HG03066 (cell line): ENCODE measurements around the gene ARAP2.

ENCODE experiments used
- ATAC-seq: cut with Tn5 transposase; IDR thresholded peaks from one replicate; pipeline ENCODE4 v1.9.1; 2021; ENCODE audit warnings: low read depth; ENCODE audit not compliant: unreplicated experiment

Gene ARAP2

GRCh38 chr4:36224972-36225903, 19.1 kb downstream of the ARAP2 start:
- no peak for ATAC-seq

GRCh38 chr4:36222702-36223101, 21.6 kb downstream of the ARAP2 start:
- no peak for ATAC-seq

DNA sequence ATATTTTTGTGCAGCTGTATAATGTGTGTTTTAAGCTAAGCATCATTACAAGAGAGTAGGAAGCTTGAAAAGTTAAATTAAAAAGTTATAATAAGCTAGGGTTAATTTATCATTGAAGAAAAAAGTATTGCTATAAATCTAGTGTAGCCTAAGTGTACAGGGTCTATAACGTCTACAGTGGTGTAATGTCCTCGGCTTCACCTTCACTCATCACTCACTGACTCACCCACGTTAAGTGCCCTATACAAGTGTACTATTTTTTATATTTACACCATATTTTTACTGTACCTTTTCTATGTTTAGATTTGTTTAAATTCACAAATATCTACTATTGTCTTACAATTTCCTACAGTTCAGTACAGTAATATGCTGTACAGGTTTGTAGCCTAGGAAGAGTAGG, 23.5 kb downstream of the ARAP2 start:
- ATAC-seq, result no peak

DNA sequence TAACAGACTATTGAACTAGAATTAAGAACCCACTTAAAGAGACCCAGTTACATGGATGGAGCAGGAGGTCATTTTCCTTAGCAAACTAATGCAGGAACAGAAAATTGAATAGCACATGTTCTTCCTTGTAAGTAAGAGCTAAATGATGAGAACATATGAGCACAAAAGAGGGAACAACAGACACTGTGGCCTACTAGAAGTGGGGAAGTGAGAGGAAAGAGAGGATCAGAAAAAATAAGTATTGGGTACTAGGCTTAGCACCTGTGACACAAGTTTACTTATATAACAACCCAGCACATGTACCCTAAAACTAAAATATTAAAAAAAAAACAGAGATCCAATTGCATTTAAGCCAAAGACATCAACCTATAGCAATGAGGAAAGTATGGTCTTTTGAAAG, 26.2 kb downstream of the ARAP2 start:
- peak; percentile 67 for ATAC-seq

DNA sequence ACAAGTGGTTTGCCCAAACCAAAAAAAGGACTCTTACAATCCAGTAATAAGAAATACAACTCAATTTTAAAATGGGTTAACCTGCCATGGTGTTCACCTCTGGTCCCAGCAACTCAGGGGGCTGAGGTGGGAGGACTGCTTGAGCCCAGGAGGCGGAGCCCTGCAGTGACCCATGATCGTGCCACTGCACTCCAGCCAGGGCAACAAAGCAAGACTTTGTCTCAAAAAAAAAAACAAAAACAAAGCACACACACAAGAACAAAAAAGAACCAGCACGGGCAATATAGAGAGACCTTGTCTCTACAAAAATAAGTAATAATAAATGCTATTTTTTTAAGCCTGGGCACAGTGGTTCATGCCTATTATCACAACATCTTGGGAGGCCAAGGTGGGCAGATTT, 28.7 kb downstream of the ARAP2 start:
- ATAC-seq, result no peak

DNA sequence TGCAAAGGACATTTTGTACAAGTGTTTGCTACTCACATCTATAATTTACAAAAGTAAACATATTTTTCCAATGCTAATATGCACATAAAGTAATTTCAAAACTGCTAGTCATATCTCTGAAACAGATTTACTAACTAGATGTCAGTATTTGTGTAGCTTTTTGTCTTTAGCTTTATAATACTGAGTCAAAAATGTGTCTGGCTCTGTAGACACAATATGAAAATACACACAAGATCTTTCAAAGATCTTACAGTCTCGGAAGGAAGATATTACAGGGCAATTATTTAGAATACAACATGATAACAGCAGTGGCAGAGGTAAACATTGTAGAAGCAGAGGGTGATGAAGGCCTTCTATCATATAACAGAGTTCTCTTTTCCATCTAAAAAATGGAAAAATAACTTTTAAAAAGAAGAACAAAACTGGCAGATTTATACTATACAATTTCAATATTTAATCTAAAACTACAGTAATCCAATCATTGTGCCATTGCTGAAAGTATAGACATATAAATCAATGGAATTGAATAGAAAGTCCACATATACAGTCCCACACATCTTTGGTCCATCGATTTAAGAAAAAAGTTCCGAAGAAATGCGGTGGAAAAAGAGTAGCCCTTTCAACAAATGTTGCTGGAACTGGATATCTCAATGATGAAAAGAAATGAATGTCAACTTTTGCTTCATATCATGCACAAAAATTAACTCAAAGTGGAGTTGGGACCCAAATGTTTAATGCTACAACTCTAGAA, 29.4 kb downstream of the ARAP2 start:
- ATAC-seq, result no peak

GRCh38 chr4:36213977-36214376, 30.3 kb downstream of the ARAP2 start:
- ATAC-seq, result no peak

- ATAC-seq, result no peak
Measured at GRCh38 chr4:36211084-36211483, 33.2 kb downstream of the ARAP2 start.

GRCh38 chr4:36209941-36210649, 34.2 kb downstream of the ARAP2 start:
- ATAC-seq, result no peak

GRCh38 chr4:36208893-36209473, 35.3 kb downstream of the ARAP2 start:
- peak; percentile 92 for ATAC-seq

- no peak for ATAC-seq
Measured at GRCh38 chr4:36207831-36208520, 36.3 kb downstream of the ARAP2 start.

DNA sequence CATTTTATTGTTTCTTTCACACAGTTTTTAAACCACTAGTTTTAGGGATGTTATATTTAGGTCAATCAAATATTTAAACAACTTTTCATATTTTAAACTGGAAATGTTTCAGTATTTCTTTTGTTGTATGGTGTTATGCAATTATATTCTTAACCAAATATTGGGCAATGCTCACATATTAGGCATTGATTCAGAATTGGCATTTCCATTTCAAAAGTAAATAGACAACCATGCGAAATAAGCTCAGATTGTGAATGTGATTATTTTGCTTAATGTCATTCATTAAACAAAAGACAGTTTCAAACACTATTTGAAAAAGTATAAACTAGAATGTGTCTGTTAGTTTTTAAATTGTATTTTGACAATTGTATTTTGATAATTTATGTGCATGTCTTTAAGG, 36.9 kb downstream of the ARAP2 start:
- no peak for ATAC-seq

GRCh38 chr4:36206603-36207311, 37.6 kb downstream of the ARAP2 start:
- no peak for ATAC-seq

GRCh38 chr4:36206012-36206411, 38.3 kb downstream of the ARAP2 start:
- ATAC-seq, result no peak

DNA sequence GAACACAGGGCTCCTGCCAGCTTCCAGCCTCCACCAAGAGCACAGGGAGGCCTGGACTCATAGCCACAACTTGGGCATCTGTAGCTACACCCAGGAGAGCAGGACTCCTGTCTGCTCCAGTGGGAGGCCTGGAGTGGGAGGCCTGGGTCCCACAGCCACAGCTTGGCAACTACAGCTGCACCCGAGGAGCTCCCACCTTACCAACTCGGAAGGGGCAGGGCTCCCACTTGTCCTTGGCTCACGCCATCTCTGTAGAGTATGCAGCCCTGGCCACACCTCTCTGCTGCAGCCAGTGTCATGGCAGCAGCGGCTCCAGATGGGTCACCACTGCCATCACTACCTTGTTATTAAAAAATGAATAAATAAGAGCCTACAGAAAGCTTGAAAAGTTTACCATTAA, 45.5 kb downstream of the ARAP2 start:
- ATAC-seq, result no peak

- ATAC-seq, result no peak
Measured at GRCh38 chr4:36198068-36198808, 46.1 kb downstream of the ARAP2 start.

- no peak for ATAC-seq
Measured at GRCh38 chr4:36197501-36197900, 46.8 kb downstream of the ARAP2 start.

GRCh38 chr4:36196145-36196913, 48.0 kb downstream of the ARAP2 start:
- no peak for ATAC-seq
